Fibroblast of the aortic adventitia (primary cell): ENCODE measurements around the gene STT3B. TPM values are rescaled to one million over a fixed set of nuclear protein-coding genes. Genes with fewer than 3 reads are reported as not detected.

ENCODE experiments used
- DNase-seq: peaks from one replicate; pipeline ENCODE4 v3.0.0-alpha.2; 2010; ENCODE audit warnings: low read depth
- H3K4me3 ChIP-seq: 2 replicates; pipeline ENCODE4 v1.5.1; 2011; ENCODE audit warnings: low read depth, mild to moderate bottlenecking, control low read depth, low read length, moderate library complexity
- total RNA-seq: library from RNA; depleted of rRNA; stranded (reverse); fragments of >200 nt; gene quantifications from 2 replicates; pipeline ENCODE4 v1.2.3, GENCODE V29; 2012; ENCODE audit warnings: low replicate concordance
- TF ChIP-seq, protein P1 (sequence below): IDR thresholded peaks from 2 replicates; pipeline ENCODE4 v1.5.1; 2011; ENCODE audit warnings: mild to moderate bottlenecking, low read length, control low read depth, inconsistent platforms; ENCODE audit not compliant: insufficient read depth

Gene STT3B
- total RNA-seq, 1 donor: 151 TPM

DNA sequence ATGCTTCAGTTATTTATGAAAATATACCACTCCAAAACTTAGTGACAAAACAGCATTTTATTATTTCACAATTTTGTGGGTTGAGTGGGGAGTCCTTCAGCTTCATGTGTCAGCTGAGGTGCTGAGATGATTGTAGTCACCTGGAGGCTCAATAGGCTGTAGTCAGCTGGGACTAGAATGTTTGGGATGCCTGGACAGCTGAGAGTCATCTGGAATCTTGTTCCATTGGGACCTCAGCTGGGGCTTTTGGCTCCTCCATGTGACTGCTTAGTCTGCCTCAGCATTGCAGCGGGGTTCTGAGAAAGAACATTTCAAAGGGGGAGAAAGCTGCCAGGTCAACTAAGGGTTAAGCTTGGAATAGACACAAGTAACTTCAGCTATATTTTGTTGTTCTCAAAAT lies 13.4 kb downstream of the STT3B start:
- TF ChIP-seq, protein P1, sequence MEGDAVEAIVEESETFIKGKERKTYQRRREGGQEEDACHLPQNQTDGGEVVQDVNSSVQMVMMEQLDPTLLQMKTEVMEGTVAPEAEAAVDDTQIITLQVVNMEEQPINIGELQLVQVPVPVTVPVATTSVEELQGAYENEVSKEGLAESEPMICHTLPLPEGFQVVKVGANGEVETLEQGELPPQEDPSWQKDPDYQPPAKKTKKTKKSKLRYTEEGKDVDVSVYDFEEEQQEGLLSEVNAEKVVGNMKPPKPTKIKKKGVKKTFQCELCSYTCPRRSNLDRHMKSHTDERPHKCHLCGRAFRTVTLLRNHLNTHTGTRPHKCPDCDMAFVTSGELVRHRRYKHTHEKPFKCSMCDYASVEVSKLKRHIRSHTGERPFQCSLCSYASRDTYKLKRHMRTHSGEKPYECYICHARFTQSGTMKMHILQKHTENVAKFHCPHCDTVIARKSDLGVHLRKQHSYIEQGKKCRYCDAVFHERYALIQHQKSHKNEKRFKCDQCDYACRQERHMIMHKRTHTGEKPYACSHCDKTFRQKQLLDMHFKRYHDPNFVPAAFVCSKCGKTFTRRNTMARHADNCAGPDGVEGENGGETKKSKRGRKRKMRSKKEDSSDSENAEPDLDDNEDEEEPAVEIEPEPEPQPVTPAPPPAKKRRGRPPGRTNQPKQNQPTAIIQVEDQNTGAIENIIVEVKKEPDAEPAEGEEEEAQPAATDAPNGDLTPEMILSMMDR: no peak
- DNase-seq: peak; percentile 11

DNA sequence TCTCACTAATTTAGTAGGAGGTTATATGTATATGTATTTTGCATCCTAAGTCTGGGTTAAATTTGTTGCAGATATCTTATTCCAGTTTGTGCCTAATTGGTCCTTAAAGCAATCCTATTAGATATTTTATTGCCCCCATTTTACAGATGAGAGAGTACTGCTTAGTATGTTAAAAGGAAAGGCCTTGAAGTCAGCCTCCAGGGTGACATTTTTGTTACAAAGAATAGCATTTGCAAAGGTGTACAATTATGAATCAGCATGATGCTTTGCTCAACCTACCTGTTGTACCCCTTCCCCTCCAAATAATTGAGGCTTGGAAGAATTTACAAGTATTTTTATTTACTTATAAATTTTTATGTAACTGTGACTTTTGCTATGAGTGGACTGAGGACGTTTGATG lies 14.0 kb downstream of the STT3B start:
- H3K4me3 ChIP-seq: no peak overlapping the region
- no peak for DNase-seq
- TF ChIP-seq, protein P1: no peak

More for the DNA sequence above, 13.4 kb downstream of the STT3B start:
- H3K4me3 ChIP-seq: no peak overlapping the region

DNA sequence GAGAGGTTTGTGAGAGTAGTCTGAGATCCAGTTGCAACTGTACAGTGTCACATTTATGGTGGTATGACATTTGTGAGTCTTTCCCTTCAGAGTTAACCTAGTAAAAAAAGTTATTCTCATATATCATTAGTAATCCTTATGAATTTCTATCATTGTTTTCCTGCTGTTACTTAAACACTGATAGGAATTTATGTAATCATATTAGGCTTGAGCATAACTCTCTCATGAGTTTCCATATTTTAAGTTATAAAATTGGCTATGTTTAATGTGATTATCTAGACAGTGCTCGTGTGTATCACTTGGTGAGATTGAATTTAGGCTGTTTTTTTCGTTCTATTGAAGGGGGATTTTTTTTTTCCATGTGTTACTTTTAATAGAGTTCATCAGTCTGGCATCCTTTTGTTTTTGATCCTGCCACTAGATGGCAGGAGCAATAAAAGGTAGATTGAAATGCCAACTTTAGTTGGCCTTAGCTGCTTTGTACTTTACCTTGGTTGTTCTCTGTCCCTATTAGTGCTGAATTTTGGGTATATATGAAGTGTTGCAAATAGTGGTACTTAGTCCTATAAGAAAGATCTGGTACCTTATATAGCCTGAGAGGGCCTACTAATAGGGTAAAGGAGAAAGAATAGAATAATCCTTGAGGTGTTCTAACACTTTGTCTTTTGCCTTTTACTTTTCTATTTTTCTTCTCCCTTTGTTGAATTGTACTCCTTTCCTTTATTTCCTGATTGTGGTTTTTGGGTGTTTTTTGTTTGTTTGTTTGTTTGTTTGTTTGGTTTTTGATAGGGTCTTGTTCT lies 17.9 kb downstream of the STT3B start:
- TF ChIP-seq, protein P1: peak; percentile 73
- peak; percentile 46 for DNase-seq
- no peak overlapping the region for H3K4me3 ChIP-seq

DNA sequence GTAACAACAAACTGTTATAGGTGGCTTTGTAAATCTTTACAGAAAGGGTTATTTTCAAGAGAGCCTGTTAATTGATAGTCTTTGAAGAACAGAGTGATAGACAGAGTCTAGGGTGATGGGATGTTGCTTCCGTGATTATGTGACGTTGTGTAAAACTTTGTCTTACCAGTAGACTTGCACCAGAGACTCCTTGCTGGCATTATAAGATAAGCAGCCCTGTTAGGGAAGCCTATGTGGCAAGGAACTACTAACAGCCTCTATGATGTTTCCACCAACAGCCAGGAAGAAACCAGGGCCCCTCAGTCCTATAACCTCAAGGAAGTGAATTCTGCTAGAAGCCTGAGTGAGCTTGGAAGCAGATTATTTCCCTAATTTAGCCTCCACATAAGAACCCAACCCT lies 18.9 kb downstream of the STT3B start:
- no peak for DNase-seq
- TF ChIP-seq, protein P1: no peak
- no peak overlapping the region for H3K4me3 ChIP-seq

DNA sequence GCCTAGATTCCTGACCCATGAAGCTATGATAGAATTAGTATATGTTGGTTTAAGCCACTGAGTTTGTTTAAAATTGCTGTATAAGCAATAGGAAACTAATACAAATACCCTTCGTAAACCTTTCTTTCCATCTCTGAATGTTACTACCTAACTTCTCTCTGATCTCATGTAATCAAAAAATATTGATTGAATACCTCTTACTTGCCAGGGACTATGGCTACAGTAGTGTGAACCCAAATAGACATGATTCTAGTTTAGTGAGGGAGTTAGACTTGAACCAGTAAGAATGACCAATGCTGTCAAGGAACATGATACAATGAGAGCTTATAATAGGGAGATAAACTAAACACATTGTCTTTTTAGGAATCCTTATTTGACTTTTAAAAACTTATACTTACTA lies 19.4 kb downstream of the STT3B start:
- TF ChIP-seq, protein P1: no peak
- no peak overlapping the region for H3K4me3 ChIP-seq

DNA sequence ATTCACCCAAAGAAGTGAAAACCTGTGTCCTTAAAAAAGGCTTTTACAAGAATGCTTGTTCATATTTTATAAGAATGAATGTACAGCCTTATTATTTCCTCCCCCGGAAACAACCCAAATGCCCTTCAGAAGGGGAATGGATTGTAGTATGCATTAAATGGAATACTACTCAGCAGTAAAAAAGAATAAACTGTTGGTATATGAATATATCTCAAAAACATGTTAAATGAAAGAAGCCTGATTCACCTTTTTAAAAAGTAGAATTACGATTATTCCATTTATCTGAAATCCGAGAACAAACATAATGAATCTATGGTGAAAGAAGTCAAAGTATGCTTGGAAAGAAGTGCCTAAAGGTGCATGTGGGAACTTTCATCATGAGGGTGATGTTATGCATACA lies 20.5 kb downstream of the STT3B start:
- TF ChIP-seq, protein P1: no peak
- no peak for DNase-seq
- no peak overlapping the region for H3K4me3 ChIP-seq

More for the DNA sequence above, 19.4 kb downstream of the STT3B start:
- no peak for DNase-seq

DNA sequence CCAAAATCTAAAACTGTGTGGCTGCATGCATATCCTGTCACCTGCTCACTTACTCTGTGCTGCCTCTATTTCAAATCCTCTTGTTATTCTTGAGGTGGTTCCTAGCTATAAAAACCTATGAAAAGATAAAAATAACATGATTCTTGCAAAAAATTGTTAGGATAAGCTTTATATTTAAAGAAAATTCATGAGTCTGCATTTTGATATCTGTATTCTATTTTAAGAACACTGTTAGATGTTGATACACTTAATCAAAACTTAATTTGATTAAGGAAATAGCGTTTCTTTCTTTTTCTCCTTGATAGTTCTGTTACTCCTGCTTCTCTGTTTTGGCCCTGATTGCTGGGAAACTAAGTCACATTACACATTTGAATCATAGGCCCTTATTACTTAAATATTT lies 22.5 kb downstream of the STT3B start:
- no peak overlapping the region for H3K4me3 ChIP-seq
- TF ChIP-seq, protein P1: no peak
- no peak for DNase-seq
